OCI-LY3 (cell line): ENCODE measurements around the gene AMFR.

Experiments used
- H2AFZ ChIP-seq: fragments of 200-600, 300-600 bp; shearing (Covaris generic); 2 replicates; pipeline ENCODE4 v1.6.0; 2014; ENCODE audit warnings: antibody characterized with exemption, low read depth, low read length
- H3K27ac ChIP-seq: fragments of 200-600, 300-600 bp; sonication (generic); 2 replicates; pipeline ENCODE4 v1.5.1; 2014; ENCODE audit warnings: mild to moderate bottlenecking, low read length, moderate library complexity, mixed read lengths
- H3K27me3 ChIP-seq: fragments of 200-600, 300-600 bp; sonication (generic); 2 replicates; pipeline ENCODE4 v1.6.1; 2014; ENCODE audit warnings: low read depth, low read length, mixed read lengths
- H3K36me3 ChIP-seq: fragments of 200-600, 300-600 bp; sonication (generic); replicated peaks from 2 replicates; pipeline ENCODE3; 2014; ENCODE audit warnings: low read depth, low read length, mixed read lengths
- H3K4me1 ChIP-seq: fragments of 300-600, 200-600 bp; sonication (generic); 2 replicates; pipeline ENCODE4 v1.6.1; 2014; ENCODE audit warnings: low read length, mixed read lengths
- H3K4me2 ChIP-seq: fragments of 200-600, 300-600 bp; sonication (generic); 2 replicates; pipeline ENCODE4 v1.6.1; 2014; ENCODE audit warnings: low read length, mixed read lengths
- H3K4me3 ChIP-seq: fragments of 300-600, 200-600 bp; sonication (generic); 2 replicates; pipeline ENCODE4 v1.5.1; 2014; ENCODE audit warnings: antibody characterized with exemption, mild to moderate bottlenecking, low read length, moderate library complexity
- H3K79me2 ChIP-seq: fragments of 300-600, 200-600 bp; shearing (Covaris generic); 2 replicates; pipeline ENCODE4 v1.6.1; 2014; ENCODE audit warnings: mild to moderate bottlenecking, low read length, mixed read lengths
- H3K9ac ChIP-seq: fragments of 300-600, 200-600 bp; shearing (Covaris generic); 2 replicates; pipeline ENCODE4 v1.6.0; 2014; ENCODE audit warnings: mild to moderate bottlenecking, low read length, moderate library complexity
- H3K9me3 ChIP-seq: fragments of 200-600, 300-600 bp; shearing (Covaris generic); 2 replicates; pipeline ENCODE4 v1.6.1; 2014; ENCODE audit warnings: low read length, mixed read lengths; ENCODE audit not compliant: insufficient read depth
- H4K20me1 ChIP-seq: fragments of 200-600, 300-600 bp; sonication (generic); 2 replicates; pipeline ENCODE4 v1.6.1; 2016; ENCODE audit warnings: low read length, mixed read lengths; ENCODE audit not compliant: insufficient read depth
- CTCF ChIP-seq: fragments of 200-600, 300-600 bp; sonication (generic); IDR thresholded peaks from 2 replicates; pipeline ENCODE4 v1.5.1; 2014; ENCODE audit warnings: antibody characterized with exemption, low read length, low read depth
- EZH2phosphoT487 ChIP-seq: fragments of 200-600 bp; shearing (Covaris generic); IDR thresholded peaks from 2 replicates; pipeline ENCODE4 v1.6.1; 2018; ENCODE audit warnings: antibody characterized with exemption, mixed run types, low read depth

AMFR gene

GRCh38 chr16:56362706-56363105, 62.6 kb downstream of the AMFR start:
- Histone ChIP-seq H3K79me2 (no peaks in the 10 kb centered on the region), H3K4me2 (no peak overlapping the region), H2AFZ (no peak overlapping the region), H3K27me3 (no peaks in the 10 kb centered on the region), H3K4me3 (no peak overlapping the region), H3K9ac (no peak overlapping the region), H3K4me1 (peaks cover 9% of the 10 kb centered on the region), H3K9me3 (no peaks in the 10 kb centered on the region), H3K36me3 (peaks cover 57% of the 10 kb centered on the region), H3K27ac (no peak overlapping the region), H4K20me1 (peaks cover 3% of the 10 kb centered on the region; the same call in 1 of the 2 replicates)
- no peak for TF ChIP-seq EZH2phosphoT487
- no peak for TF ChIP-seq CTCF

- Histone ChIP-seq H2AFZ (no peak overlapping the region), H3K27ac (no peak overlapping the region), H3K9me3 (no peaks in the 10 kb centered on the region), H3K79me2 (no peaks in the 10 kb centered on the region), H3K27me3 (no peaks in the 10 kb centered on the region), H3K4me2 (no peak overlapping the region), H3K9ac (no peak overlapping the region), H3K4me3 (no peak overlapping the region), H4K20me1 (peaks cover 3% of the 10 kb centered on the region; the same call in 1 of the 2 replicates), H3K36me3 (peaks cover 52% of the 10 kb centered on the region), H3K4me1 (peaks cover 15% of the 10 kb centered on the region)
- TF ChIP-seq EZH2phosphoT487: no peak
- no peak for TF ChIP-seq CTCF
These were observed 63.2 kb downstream of the AMFR start for GRCh38 chr16:56362057-56362655.

GRCh38 chr16:56360117-56361008, 65.0 kb downstream of the AMFR start:
- H3K27ac ChIP-seq: no peak overlapping the region
- no peaks in the 10 kb centered on the region for H3K9me3 ChIP-seq
- peaks cover 45% of the 10 kb centered on the region for H3K36me3 ChIP-seq
- no peak overlapping the region for H2AFZ ChIP-seq
- no peak overlapping the region for H3K4me3 ChIP-seq
- H3K4me2 ChIP-seq: no peak overlapping the region
- no peak for TF ChIP-seq CTCF
- H3K9ac ChIP-seq: no peak overlapping the region
- H3K79me2 ChIP-seq: no peaks in the 10 kb centered on the region
- peaks cover 3% of the 10 kb centered on the region; the same call in 1 of the 2 replicates for H4K20me1 ChIP-seq
- H3K4me1 ChIP-seq: peaks cover 23% of the 10 kb centered on the region
- no peaks in the 10 kb centered on the region for H3K27me3 ChIP-seq

- peak overlapping the region; percentile 81; the same call in 1 of the 2 replicates for H3K9ac ChIP-seq
- H3K4me3 ChIP-seq: peak overlapping the region; percentile 78
These were observed 67.5 kb downstream of the AMFR start for GRCh38 chr16:56357765-56358322.

More at GRCh38 chr16:56357765-56358322, 67.5 kb downstream of the AMFR start:
- Histone ChIP-seq H3K4me2 (peak overlapping the region; percentile 95), H4K20me1 (no peaks in the 10 kb centered on the region), H3K79me2 (no peaks in the 10 kb centered on the region), H3K27ac (peak overlapping the region; percentile 68), H2AFZ (peak overlapping the region; percentile 49; the same call in 1 of the 2 replicates), H3K36me3 (peaks cover 24% of the 10 kb centered on the region), H3K9me3 (no peaks in the 10 kb centered on the region), H3K27me3 (no peaks in the 10 kb centered on the region), H3K4me1 (peaks cover 23% of the 10 kb centered on the region)
- TF ChIP-seq EZH2phosphoT487: no peak
- TF ChIP-seq CTCF: no peak
